GM23248 (cell line): ENCODE measurements around the gene SPEM1.

Experiments
- EZH2 ChIP-seq: fragments of 200-600 bp; sonication (generic); IDR thresholded peaks from 2 replicates; pipeline ENCODE4 v1.6.1; 2018; ENCODE audit warnings: antibody characterized with exemption, mild to moderate bottlenecking; ENCODE audit not compliant: insufficient read depth, poor library complexity, severe bottlenecking
- EZH2phosphoT487 ChIP-seq: fragments of 200-600 bp; sonication (generic); IDR thresholded peaks from 2 replicates; pipeline ENCODE4 v1.6.1; 2018; ENCODE audit warnings: antibody characterized with exemption, moderate library complexity, mild to moderate bottlenecking, low read depth; ENCODE audit not compliant: insufficient read depth

- TF ChIP-seq EZH2, result no peak
- TF ChIP-seq EZH2phosphoT487, result no peak
Observed at GRCh38 chr17:7432296-7432695, 12.2 kb downstream of the SPEM1 start.
